HEK293 (cell line): Measurements from ENCODE around the gene ATP5F1D.
A peak's percentile ranks its signal among the peaks of the same experiment; 100 is the strongest.

ENCODE experiments used
- CTCF ChIA-PET: fragments of 350-600 bp; formaldehyde crosslinking; extraction: SDS; loops from one replicate; lab custom pipeline; 2021; ENCODE audit warnings: antibody characterized with exemption; lab: Yijun Ruan, JAX
- POLR2A ChIA-PET: fragments of 300-600 bp; formaldehyde crosslinking; extraction: SDS; loops from one replicate; lab custom pipeline; 2020; ENCODE audit warnings: antibody characterized with exemption, inconsistent platforms; lab: Yijun Ruan, JAX
- H3K27ac ChIP-seq: fragments of 200-500 bp; sonication (Bioruptor generic); 2 replicates; pipeline ENCODE4 v1.5.1; 2014; ENCODE audit warnings: low read depth, low read length, control low read depth, inconsistent platforms; ENCODE audit errors: extremely low read depth
- H3K36me3 ChIP-seq, 2 experiments: fragments of 200-500 bp in 1 of 2; sonication (Bioruptor generic) in 1 of 2; 1 replicate in 1 of 2; 2 replicates in 1 of 2; pipeline ENCODE4 v1.5.1; 2014 to 2017; ENCODE audit warnings: inconsistent platforms in 2 of 2, low read length in 2 of 2; ENCODE audit not compliant: control insufficient read depth in 2 of 2, insufficient read depth in 1 of 2
- H3K4me1 ChIP-seq: fragments of 200-500 bp; sonication (Bioruptor generic); 2 replicates; pipeline ENCODE4 v1.5.1; 2014; ENCODE audit warnings: mild to moderate bottlenecking, low read length, inconsistent platforms; ENCODE audit not compliant: control insufficient read depth, insufficient read depth
- H3K4me3 ChIP-seq: 2 replicates; pipeline ENCODE4 v1.5.1; 2011; ENCODE audit warnings: low read depth, mild to moderate bottlenecking, control low read depth, low read length, moderate library complexity
- H3K9me3 ChIP-seq: fragments of 200-500 bp; sonication (Bioruptor generic); 2 replicates; pipeline ENCODE4 v1.5.1; 2014; ENCODE audit warnings: low read depth, low read length, inconsistent platforms; ENCODE audit not compliant: control insufficient read depth, insufficient read depth
- GLIS2 ChIP-seq: fragments of 450-650 bp; formaldehyde crosslinking; IDR thresholded peaks from 2 replicates; pipeline ENCODE4 v1.5.1; 2016; ENCODE audit warnings: missing biosample characterization, missing genetic modification characterization
- KLF10 ChIP-seq: fragments of 450-650 bp; IDR thresholded peaks from 2 replicates; pipeline ENCODE4 v1.5.1; 2018; ENCODE audit warnings: missing biosample characterization, mild to moderate bottlenecking, missing genetic modification characterization
- KLF8 ChIP-seq: fragments of 450-650 bp; formaldehyde crosslinking; IDR thresholded peaks from 2 replicates; pipeline ENCODE4 v1.5.1; 2016; ENCODE audit warnings: missing biosample characterization, missing genetic modification characterization
- PATZ1 ChIP-seq: fragments of 450-650 bp; formaldehyde crosslinking; IDR thresholded peaks from 2 replicates; pipeline ENCODE4 v1.5.1; 2016; ENCODE audit warnings: missing biosample characterization, missing genetic modification characterization
- SP3 ChIP-seq: fragments of 450-650 bp; formaldehyde crosslinking; IDR thresholded peaks from 2 replicates; pipeline ENCODE4 v1.5.1; 2016; ENCODE audit warnings: missing biosample characterization, missing genetic modification characterization
- ZBTB1 ChIP-seq: fragments of 450-650 bp; formaldehyde crosslinking; IDR thresholded peaks from 2 replicates; pipeline ENCODE4 v1.5.1; 2016; ENCODE audit warnings: missing biosample characterization, missing genetic modification characterization
- ZBTB8A ChIP-seq: fragments of 450-650 bp; formaldehyde crosslinking; IDR thresholded peaks from 2 replicates; pipeline ENCODE4 v1.5.1; 2016; ENCODE audit warnings: missing biosample characterization, missing genetic modification characterization
- ZFHX2 ChIP-seq: fragments of 450-650 bp; formaldehyde crosslinking; conservative IDR thresholded peaks from 2 replicates; pipeline ENCODE4 v1.5.1; 2016; ENCODE audit warnings: missing biosample characterization, missing genetic modification characterization
- ZIC2 ChIP-seq: fragments of 450-650 bp; formaldehyde crosslinking; IDR thresholded peaks from 2 replicates; pipeline ENCODE4 v1.5.1; 2016; ENCODE audit warnings: missing biosample characterization, missing genetic modification characterization
- ZNF138 ChIP-seq: fragments of 450-650 bp; formaldehyde crosslinking; IDR thresholded peaks from 2 replicates; pipeline ENCODE4 v1.5.1; 2016; ENCODE audit warnings: missing biosample characterization, missing genetic modification characterization, borderline replicate concordance
- ZNF155 ChIP-seq: fragments of 450-650 bp; formaldehyde crosslinking; IDR thresholded peaks from 2 replicates; pipeline ENCODE4 v1.5.1; 2016; ENCODE audit warnings: missing biosample characterization, missing genetic modification characterization
- ZNF157 ChIP-seq: fragments of 450-650 bp; formaldehyde crosslinking; IDR thresholded peaks from 2 replicates; pipeline ENCODE4 v1.5.1; 2016; ENCODE audit warnings: missing biosample characterization, missing genetic modification characterization
- ZNF335 ChIP-seq: fragments of 450-650 bp; formaldehyde crosslinking; conservative IDR thresholded peaks from 2 replicates; pipeline ENCODE4 v1.5.1; 2016; ENCODE audit warnings: missing biosample characterization, missing genetic modification characterization
- ZNF341 ChIP-seq: fragments of 450-650 bp; formaldehyde crosslinking; IDR thresholded peaks from 2 replicates; pipeline ENCODE4; 2016; ENCODE audit warnings: low read depth, missing biosample characterization, missing genetic modification characterization
- ZNF600 ChIP-seq: fragments of 450-650 bp; formaldehyde crosslinking; IDR thresholded peaks from 2 replicates; pipeline ENCODE4 v1.5.1; 2016; ENCODE audit warnings: missing biosample characterization, missing genetic modification characterization
- ZNF623 ChIP-seq: fragments of 450-650 bp; formaldehyde crosslinking; IDR thresholded peaks from 2 replicates; pipeline ENCODE4 v1.5.1; 2016; ENCODE audit warnings: missing biosample characterization, missing genetic modification characterization
- ZNF626 ChIP-seq: fragments of 450-650 bp; sonication (Bioruptor Pico); formaldehyde crosslinking; IDR thresholded peaks from 2 replicates; pipeline ENCODE4 v1.5.1; 2018; ENCODE audit warnings: missing biosample characterization, missing genetic modification characterization, inconsistent platforms
- ZNF645 ChIP-seq: fragments of 450-650 bp; formaldehyde crosslinking; IDR thresholded peaks from 2 replicates; pipeline ENCODE4; 2016; ENCODE audit warnings: missing biosample characterization, missing genetic modification characterization
- ZNF658 ChIP-seq: fragments of 450-650 bp; formaldehyde crosslinking; IDR thresholded peaks from 2 replicates; pipeline ENCODE4; 2016; ENCODE audit warnings: missing biosample characterization, missing genetic modification characterization
- ZNF701 ChIP-seq: fragments of 450-650 bp; formaldehyde crosslinking; IDR thresholded peaks from 2 replicates; pipeline ENCODE4 v1.5.1; 2016; ENCODE audit warnings: missing biosample characterization, missing genetic modification characterization
- ZNF785 ChIP-seq: fragments of 450-650 bp; formaldehyde crosslinking; IDR thresholded peaks from 2 replicates; pipeline ENCODE4 v1.5.1; 2016; ENCODE audit warnings: missing biosample characterization, missing genetic modification characterization
- ZNF837 ChIP-seq: fragments of 450-650 bp; formaldehyde crosslinking; IDR thresholded peaks from 2 replicates; pipeline ENCODE4 v1.5.1; 2016; ENCODE audit warnings: missing biosample characterization, missing genetic modification characterization
- TF ChIP-seq, protein P1 (sequence below): fragments of 450-650 bp; formaldehyde crosslinking; IDR thresholded peaks from 2 replicates; pipeline ENCODE4 v1.5.1; 2016; ENCODE audit warnings: missing biosample characterization, missing genetic modification characterization
- TF ChIP-seq, protein P2 (sequence below): fragments of 450-650 bp; formaldehyde crosslinking; optimal IDR thresholded peaks from 2 replicates; pipeline ENCODE3; 2016; ENCODE audit warnings: missing biosample characterization, mild to moderate bottlenecking, missing genetic modification characterization
- TF ChIP-seq, protein P3 (sequence below): fragments of 450-650 bp; formaldehyde crosslinking; IDR thresholded peaks from 2 replicates; pipeline ENCODE4 v1.5.1; 2016; ENCODE audit warnings: missing biosample characterization, missing genetic modification characterization

The ATP5F1D gene

DNA sequence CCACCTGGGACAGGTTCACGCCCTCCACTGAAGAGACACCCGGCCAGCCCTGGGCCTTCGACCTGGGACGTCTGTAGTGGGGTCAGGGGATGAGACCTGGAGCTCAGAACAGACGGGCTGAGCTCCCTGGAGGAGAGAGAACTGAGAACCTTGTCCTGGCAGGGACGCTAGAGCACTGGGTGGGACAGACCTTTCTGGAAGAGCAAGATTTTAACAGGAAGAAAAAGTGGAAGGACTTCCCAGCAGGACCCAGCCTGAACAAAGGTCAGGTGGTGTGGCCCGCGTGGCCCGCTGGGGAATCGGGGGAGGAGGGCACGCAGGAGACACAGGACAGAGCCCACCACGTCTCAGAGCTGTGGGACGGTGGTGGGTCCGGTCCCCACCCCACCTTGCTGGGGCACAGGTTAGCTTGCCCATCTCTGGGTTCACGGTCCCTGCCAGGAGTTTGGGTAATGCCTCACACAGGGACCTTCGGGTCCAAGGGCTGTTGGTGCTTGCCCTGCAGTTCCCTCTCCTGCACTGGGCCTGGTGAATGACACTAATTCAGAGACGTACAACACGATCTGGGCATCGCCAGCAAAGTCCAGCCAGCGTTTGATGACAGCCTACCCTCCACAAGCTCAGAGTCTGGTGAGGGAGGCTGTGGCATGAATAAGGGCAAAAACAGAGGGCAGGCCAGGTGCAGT, 42.9 kb downstream of the ATP5F1D start (continued):
- TF ChIP-seq, protein P1, sequence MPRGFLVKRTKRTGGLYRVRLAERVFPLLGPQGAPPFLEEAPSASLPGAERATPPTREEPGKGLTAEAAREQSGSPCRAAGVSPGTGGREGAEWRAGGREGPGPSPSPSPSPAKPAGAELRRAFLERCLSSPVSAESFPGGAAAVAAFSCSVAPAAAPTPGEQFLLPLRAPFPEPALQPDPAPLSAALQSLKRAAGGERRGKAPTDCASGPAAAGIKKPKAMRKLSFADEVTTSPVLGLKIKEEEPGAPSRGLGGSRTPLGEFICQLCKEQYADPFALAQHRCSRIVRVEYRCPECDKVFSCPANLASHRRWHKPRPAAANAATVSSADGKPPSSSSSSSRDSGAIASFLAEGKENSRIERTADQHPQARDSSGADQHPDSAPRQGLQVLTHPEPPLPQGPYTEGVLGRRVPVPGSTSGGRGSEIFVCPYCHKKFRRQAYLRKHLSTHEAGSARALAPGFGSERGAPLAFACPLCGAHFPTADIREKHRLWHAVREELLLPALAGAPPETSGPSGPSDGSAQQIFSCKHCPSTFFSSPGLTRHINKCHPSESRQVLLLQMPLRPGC (tag by site-specific recombination), result no peak
- TF ChIP-seq ZNF341 (tag by site-specific recombination) (peak; percentile 61; the same call in 1 of the 2 replicates), ZNF658 (tag by site-specific recombination) (no peak), ZNF645 (tag by site-specific recombination) (no peak), ZNF837 (tag by site-specific recombination) (no peak)

DNA sequence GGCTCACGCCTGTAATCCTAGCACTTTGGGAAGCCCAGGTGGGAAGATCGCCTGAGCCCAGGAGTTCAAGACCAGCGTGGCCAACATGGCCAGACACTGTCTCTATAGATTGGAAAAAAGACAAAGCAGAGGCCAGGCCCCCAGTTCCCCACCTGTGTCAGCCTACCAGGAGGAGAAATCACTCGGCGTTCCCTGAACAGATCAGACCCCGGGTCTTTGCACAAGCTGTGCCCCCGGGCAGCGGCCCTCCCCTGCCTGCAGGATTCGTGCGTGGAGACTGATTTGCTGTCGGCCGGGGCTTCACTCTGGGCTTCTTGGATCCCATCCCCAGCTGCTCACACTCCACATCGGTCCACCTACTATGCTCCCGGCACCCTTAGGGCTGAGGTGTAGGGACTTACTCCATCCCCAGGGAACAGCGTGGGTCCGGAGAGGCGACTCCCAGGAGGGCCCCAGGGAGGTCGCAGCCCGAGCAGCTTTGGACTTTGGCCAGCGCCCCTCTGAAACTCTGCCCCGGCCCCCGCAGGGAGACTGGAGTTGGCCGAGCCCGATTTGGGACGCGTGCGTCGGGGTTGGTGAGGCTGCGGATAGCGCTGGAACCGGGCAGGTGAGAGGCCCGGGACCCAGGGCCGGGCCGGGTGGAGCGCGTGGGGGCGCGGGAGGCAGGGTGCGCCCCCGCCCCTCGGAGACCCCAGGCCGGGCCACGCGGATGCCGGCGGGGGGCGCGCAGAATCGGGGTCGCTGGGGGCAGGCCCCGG, 43.6 kb downstream of the ATP5F1D start:
- H3K4me3 ChIP-seq, result no peak overlapping the region
- H3K36me3 ChIP-seq, result peaks cover 0 to 3% of the 10 kb centered on the region in 2 experiments; a peak in 1 of 3 replicates
- ChIA-PET POLR2A (interaction anchor here (0.8 to 3.3 kb wide), 3 partner anchors 16 to 97 kb away, joined by 3 to 25 read pairs (median 5); partner anchors contain the start of gene CIRBP), CTCF (interaction anchor here (0.6 to 1.7 kb wide), 5 partner anchors 19 to 152 kb away, joined by 3 to 7 read pairs (median 5); no protein-coding TSS in a partner anchor)
- H3K27ac ChIP-seq, result no peak overlapping the region
- no peaks in the 10 kb centered on the region for H3K9me3 ChIP-seq
- peaks cover 5% of the 10 kb centered on the region for H3K4me1 ChIP-seq
- peak; percentile 83 for TF ChIP-seq ZNF623
- peak; percentile 44 for TF ChIP-seq ZIC2 (tag by site-specific recombination)
- TF ChIP-seq ZNF600 (tag by site-specific recombination), result peak; percentile 5; the same call in 1 of the 2 replicates
- TF ChIP-seq, protein P2, sequence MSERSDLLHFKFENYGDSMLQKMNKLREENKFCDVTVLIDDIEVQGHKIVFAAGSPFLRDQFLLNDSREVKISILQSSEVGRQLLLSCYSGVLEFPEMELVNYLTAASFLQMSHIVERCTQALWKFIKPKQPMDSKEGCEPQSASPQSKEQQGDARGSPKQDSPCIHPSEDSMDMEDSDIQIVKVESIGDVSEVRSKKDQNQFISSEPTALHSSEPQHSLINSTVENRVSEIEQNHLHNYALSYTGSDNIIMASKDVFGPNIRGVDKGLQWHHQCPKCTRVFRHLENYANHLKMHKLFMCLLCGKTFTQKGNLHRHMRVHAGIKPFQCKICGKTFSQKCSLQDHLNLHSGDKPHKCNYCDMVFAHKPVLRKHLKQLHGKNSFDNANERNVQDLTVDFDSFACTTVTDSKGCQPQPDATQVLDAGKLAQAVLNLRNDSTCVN (tag by site-specific recombination), result peak; percentile 20
- TF ChIP-seq ZNF157 (tag by site-specific recombination), result no peak
- TF ChIP-seq ZNF701 (tag by site-specific recombination), result no peak
- no peak for TF ChIP-seq SP3 (tag by site-specific recombination)
- peak; percentile 75 for TF ChIP-seq GLIS2 (tag by site-specific recombination)
- TF ChIP-seq ZNF785 (tag by site-specific recombination), result no peak
- no peak for TF ChIP-seq ZNF138 (tag by site-specific recombination)
- TF ChIP-seq ZNF155 (tag by site-specific recombination), result no peak
- TF ChIP-seq ZNF335 (tag by site-specific recombination), result peak; percentile 76
- TF ChIP-seq ZFHX2 (tag by site-specific recombination), result 0 out of 2 replicates have a peak, but pooled peaks have one; percentile 7
- no peak for TF ChIP-seq ZNF626 (tag by site-specific recombination)
- TF ChIP-seq PATZ1 (tag by site-specific recombination), result peak; percentile 47; the same call in 1 of the 2 replicates
- TF ChIP-seq ZBTB1 (tag by site-specific recombination), result no peak
- no peak for TF ChIP-seq KLF10 (tag by site-specific recombination)
- TF ChIP-seq, protein P3, sequence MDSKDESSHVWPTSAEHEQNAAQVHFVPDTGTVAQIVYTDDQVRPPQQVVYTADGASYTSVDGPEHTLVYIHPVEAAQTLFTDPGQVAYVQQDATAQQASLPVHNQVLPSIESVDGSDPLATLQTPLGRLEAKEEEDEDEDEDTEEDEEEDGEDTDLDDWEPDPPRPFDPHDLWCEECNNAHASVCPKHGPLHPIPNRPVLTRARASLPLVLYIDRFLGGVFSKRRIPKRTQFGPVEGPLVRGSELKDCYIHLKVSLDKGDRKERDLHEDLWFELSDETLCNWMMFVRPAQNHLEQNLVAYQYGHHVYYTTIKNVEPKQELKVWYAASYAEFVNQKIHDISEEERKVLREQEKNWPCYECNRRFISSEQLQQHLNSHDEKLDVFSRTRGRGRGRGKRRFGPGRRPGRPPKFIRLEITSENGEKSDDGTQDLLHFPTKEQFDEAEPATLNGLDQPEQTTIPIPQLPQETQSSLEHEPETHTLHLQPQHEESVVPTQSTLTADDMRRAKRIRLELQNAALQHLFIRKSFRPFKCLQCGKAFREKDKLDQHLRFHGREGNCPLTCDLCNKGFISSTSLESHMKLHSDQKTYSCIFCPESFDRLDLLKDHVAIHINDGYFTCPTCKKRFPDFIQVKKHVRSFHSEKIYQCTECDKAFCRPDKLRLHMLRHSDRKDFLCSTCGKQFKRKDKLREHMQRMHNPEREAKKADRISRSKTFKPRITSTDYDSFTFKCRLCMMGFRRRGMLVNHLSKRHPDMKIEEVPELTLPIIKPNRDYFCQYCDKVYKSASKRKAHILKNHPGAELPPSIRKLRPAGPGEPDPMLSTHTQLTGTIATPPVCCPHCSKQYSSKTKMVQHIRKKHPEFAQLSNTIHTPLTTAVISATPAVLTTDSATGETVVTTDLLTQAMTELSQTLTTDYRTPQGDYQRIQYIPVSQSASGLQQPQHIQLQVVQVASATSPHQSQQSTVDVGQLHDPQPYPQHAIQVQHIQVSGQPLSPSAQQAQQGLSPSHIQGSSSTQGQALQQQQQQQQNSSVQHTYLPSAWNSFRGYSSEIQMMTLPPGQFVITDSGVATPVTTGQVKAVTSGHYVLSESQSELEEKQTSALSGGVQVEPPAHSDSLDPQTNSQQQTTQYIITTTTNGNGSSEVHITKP (tag by site-specific recombination), result peak; percentile 76
- peak; percentile 50; the same call in 1 of the 2 replicates for TF ChIP-seq KLF8 (tag by site-specific recombination)
- TF ChIP-seq ZBTB8A (tag by site-specific recombination), result 0 out of 2 replicates have a peak, but pooled peaks have one; percentile 41
- peak; percentile 50 for TF ChIP-seq ZNF341 (tag by site-specific recombination)
